ENCODE measurements around the gene KLHL20. TPM values are rescaled to one million over a fixed set of nuclear protein-coding genes. Genes with fewer than 3 reads are reported as not detected.

KLHL20 gene
- total and polyA plus RNA-seq, 2 of the 13 experiments (the other 11 are each of a cell fraction or from before 2014, with no cell fraction given), result 7.4 to 14.3 TPM

DNA sequence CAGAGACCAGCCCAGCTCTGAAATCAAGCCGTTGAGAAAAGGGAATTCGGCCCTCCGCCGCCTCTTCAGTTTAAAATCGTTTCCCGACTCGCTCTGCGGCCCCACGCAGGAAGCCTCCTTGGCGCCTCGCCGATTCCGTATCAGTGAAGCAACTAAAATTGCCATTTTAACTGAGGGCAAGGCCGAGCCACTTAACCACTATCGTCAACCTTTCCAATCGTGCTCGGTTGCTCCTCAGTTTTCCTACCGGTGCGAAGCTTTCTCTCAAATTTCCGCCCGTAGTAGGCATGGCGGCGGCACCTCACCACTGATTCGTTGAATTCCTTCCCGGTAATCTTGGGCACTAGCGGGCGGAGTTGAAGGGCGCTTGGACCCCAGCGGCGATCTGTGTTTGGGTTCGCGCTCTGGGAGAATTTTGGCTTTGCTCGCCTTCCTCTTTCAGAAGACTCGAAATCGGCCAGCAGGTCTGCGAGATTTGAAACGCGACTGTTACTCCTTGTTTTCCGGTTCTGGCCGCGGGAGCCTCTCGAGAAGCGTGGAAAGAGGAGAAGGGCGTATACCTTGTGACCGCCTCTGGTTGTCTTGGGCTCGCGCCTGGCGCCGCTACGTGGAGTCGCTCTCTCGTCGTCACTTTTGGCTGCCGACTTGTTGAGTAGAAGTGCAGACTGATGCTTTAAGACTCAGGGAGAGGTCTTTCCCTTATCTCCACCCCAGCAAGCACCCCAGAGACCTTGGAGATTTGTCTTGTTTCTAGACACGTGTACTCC, 109.7 kb downstream of the KLHL20 start, which contains the start of the genes CENPL and DARS2 (continued):
- TF ChIP-seq USF2 (IDR thresholded peaks at IDR 0.05; ENCODE audit: low read depth, low read length), result no peak
- no peak for TF ChIP-seq USF2 (CRISPR knock-in tag; IDR thresholded peaks at IDR 0.05; ENCODE audit: borderline replicate concordance)
- TF ChIP-seq TGIF2 (CRISPR knock-in tag; IDR thresholded peaks at IDR 0.05), result peak; percentile 75; the same call in 1 of the 2 replicates
- peak; percentile 28; the same call in 1 of the 2 replicates for TF ChIP-seq ZBTB10 (CRISPR knock-in tag; IDR thresholded peaks at IDR 0.05; ENCODE audit: borderline replicate concordance)
- peak; percentile 94 for TF ChIP-seq DMAP1 (CRISPR knock-in tag; IDR thresholded peaks at IDR 0.05)
- TF ChIP-seq ERF (CRISPR knock-in tag; IDR thresholded peaks at IDR 0.05), result peak; percentile 17; the same call in 1 of the 2 replicates
- no peak for TF ChIP-seq ZNF543 (CRISPR knock-in tag; IDR thresholded peaks at IDR 0.05)
- no peak for TF ChIP-seq ARNT2 (CRISPR knock-in tag; IDR thresholded peaks at IDR 0.05; ENCODE audit: low read depth)
- peak; percentile 59 for TF ChIP-seq GABPA (IDR thresholded peaks at IDR 0.05; ENCODE audit: low read depth, low read length)
- TF ChIP-seq GABPA (CRISPR knock-in tag; IDR thresholded peaks at IDR 0.05; ENCODE audit: low read depth), result peak; percentile 94
- TF ChIP-seq CEBPB (IDR thresholded peaks at IDR 0.05; ENCODE audit: borderline replicate concordance, low read depth, low read length), result peak; percentile 76
- peak; percentile 90; the same call in 1 of the 2 replicates for TF ChIP-seq ZNF878 (CRISPR knock-in tag; IDR thresholded peaks at IDR 0.05)
- peak; percentile 67 for TF ChIP-seq ZNF709 (CRISPR knock-in tag; IDR thresholded peaks at IDR 0.05)
- no peak for TF ChIP-seq ZSCAN22 (CRISPR knock-in tag; IDR thresholded peaks at IDR 0.05)
- TF ChIP-seq PREB (CRISPR knock-in tag; IDR thresholded peaks at IDR 0.05), result no peak
- TF ChIP-seq ZNF713 (CRISPR knock-in tag; IDR thresholded peaks at IDR 0.05), result no peak
- TF ChIP-seq ZMYM3 (CRISPR knock-in tag; IDR thresholded peaks at IDR 0.05), result no peak
- TF ChIP-seq PHF20 (CRISPR knock-in tag; IDR thresholded peaks at IDR 0.05), result peak; percentile 93
- TF ChIP-seq NFYB (CRISPR knock-in tag; IDR thresholded peaks at IDR 0.05), result peak; percentile 81
- no peak for TF ChIP-seq SIX1 (CRISPR knock-in tag; IDR thresholded peaks at IDR 0.05; ENCODE audit: borderline replicate concordance)
- TF ChIP-seq ATM (IDR thresholded peaks at IDR 0.05; ENCODE audit: borderline replicate concordance), result no peak
- peak; percentile 50 for TF ChIP-seq RBFOX2 (IDR thresholded peaks at IDR 0.05; ENCODE audit: low read depth, low read length)

All from HepG2 (cell line).